ENCODE data around the gene PCDHA3.
"Not testable (repeated sequence)": the region's sequence is repeated elsewhere in the genome, so short reads cannot be mapped to it uniquely, and the experiment has no call there.

GRCh38 chr5:140849831-140850634 is 49.2 kb downstream of the PCDHA3 start:
- TF ChIP-seq POLR2AphosphoS5 (IDR thresholded peaks at IDR 0.05; ENCODE audit: borderline replicate concordance, low read depth, low read length); EZH2 (IDR thresholded peaks at IDR 0.05); FOXP2 (optimal IDR thresholded peaks at IDR 0.05; ENCODE audit: control extremely low read depth, extremely low read length, insufficient read depth): not testable (repeated sequence)

All from SK-N-MC (cell line).